Mesodermal cell (in vitro differentiated cells): ENCODE results near the gene ARID1B.

ENCODE experiments used
- H3K27ac ChIP-seq: 2 replicates; pipeline ENCODE4 v1.7.0; 2013; ENCODE audit warnings: mild to moderate bottlenecking, low read depth, low read length, moderate library complexity; ENCODE audit not compliant: severe bottlenecking
- H3K36me3 ChIP-seq: 2 replicates; pipeline ENCODE4 v1.7.1; 2013; ENCODE audit warnings: mild to moderate bottlenecking, low read length, moderate library complexity; ENCODE audit not compliant: control insufficient read depth, insufficient read depth
- H3K4me1 ChIP-seq: one replicate; pipeline ENCODE4 v1.7.1; 2013; ENCODE audit warnings: mild to moderate bottlenecking, low read length; ENCODE audit not compliant: insufficient read depth, control insufficient read depth, poor library complexity, severe bottlenecking
- H3K4me3 ChIP-seq: 2 replicates; pipeline ENCODE4 v1.7.0; 2013; ENCODE audit warnings: low read length, control low read depth, mild to moderate bottlenecking; ENCODE audit not compliant: insufficient read depth, poor library complexity, severe bottlenecking; ENCODE audit errors: extremely low read depth
- H3K9me3 ChIP-seq: 2 replicates; pipeline ENCODE4 v1.7.1; 2013; ENCODE audit warnings: mild to moderate bottlenecking, low read length, moderate library complexity; ENCODE audit not compliant: control insufficient read depth
- WGBS, 2 experiments: methylation state at CpG; one replicate each; pipeline ENCODE4 v1.1.5; 2013; ENCODE audit warnings: missing lambda C conversion rate in 2 of 2; ENCODE audit not compliant: insufficient coverage in 2 of 2; 5-methylcytosine and 5-hydroxymethylcytosine counted together

The ARID1B gene

GRCh38 chr6:156868385-156868784, 91.2 kb downstream of the ARID1B start:
- WGBS, 2 experiments, result 71 to 100% methylated on average over 1 to 2 of the region's 3 CpGs
- no peak overlapping the region for H3K4me3 ChIP-seq
- no peak overlapping the region for H3K27ac ChIP-seq
- peaks cover 15% of the 10 kb centered on the region for H3K4me1 ChIP-seq
- no peaks in the 10 kb centered on the region for H3K36me3 ChIP-seq
- H3K9me3 ChIP-seq, result no peaks in the 10 kb centered on the region

- Histone ChIP-seq H3K4me3 (no peak overlapping the region), H3K27ac (peak overlapping the region; percentile 89), H3K9me3 (no peaks in the 10 kb centered on the region), H3K36me3 (no peaks in the 10 kb centered on the region), H3K4me1 (peaks cover 15% of the 10 kb centered on the region)
- 17 to 27% methylated on average over 11 to 13 of the region's 13 CpGs for WGBS, 2 experiments
These were observed 92.8 kb downstream of the ARID1B start for GRCh38 chr6:156869980-156870398.

- no peaks in the 10 kb centered on the region for H3K9me3 ChIP-seq
- no peak overlapping the region for H3K4me3 ChIP-seq
- H3K27ac ChIP-seq, result no peak overlapping the region
- no peaks in the 10 kb centered on the region for H3K36me3 ChIP-seq
- H3K4me1 ChIP-seq, result peaks cover 15% of the 10 kb centered on the region
- WGBS, 2 experiments, result 87 to 88% methylated on average over 2 of the region's 5 CpGs
These were observed 93.9 kb downstream of the ARID1B start for GRCh38 chr6:156870924-156871539.

GRCh38 chr6:156872903-156873302, 95.7 kb downstream of the ARID1B start:
- no peaks in the 10 kb centered on the region for H3K36me3 ChIP-seq
- no peaks in the 10 kb centered on the region for H3K9me3 ChIP-seq
- 93 to 99% methylated on average over 5 of the region's 8 CpGs for WGBS, 2 experiments
- H3K4me1 ChIP-seq, result peaks cover 15% of the 10 kb centered on the region
- no peak overlapping the region for H3K4me3 ChIP-seq
- H3K27ac ChIP-seq, result no peak overlapping the region

- Histone ChIP-seq H3K4me3 (no peak overlapping the region), H3K9me3 (no peaks in the 10 kb centered on the region), H3K27ac (no peak overlapping the region), H3K4me1 (peaks cover 15% of the 10 kb centered on the region), H3K36me3 (peaks cover 6% of the 10 kb centered on the region)
- 90 to 92% methylated on average over 8 of the region's 10 CpGs for WGBS, 2 experiments
These were observed 96.6 kb downstream of the ARID1B start for GRCh38 chr6:156873654-156874380.

GRCh38 chr6:156875062-156875461, 97.9 kb downstream of the ARID1B start:
- H3K4me1 ChIP-seq, result peaks cover 16% of the 10 kb centered on the region
- peaks cover 6% of the 10 kb centered on the region for H3K36me3 ChIP-seq
- no CpG with 5 or more reads among the region's 2 CpGs for WGBS, 2 experiments
- H3K9me3 ChIP-seq, result no peaks in the 10 kb centered on the region
- H3K27ac ChIP-seq, result no peak overlapping the region
- H3K4me3 ChIP-seq, result no peak overlapping the region

- WGBS, 2 experiments, result 72 to 75% methylated on average over 8 to 10 of the region's 11 CpGs
- H3K27ac ChIP-seq, result no peak overlapping the region
These were observed 99.1 kb downstream of the ARID1B start for GRCh38 chr6:156876302-156876701.

GRCh38 chr6:156877126-156877863, 100.1 kb downstream of the ARID1B start:
- Histone ChIP-seq H3K4me1 (peaks cover 11% of the 10 kb centered on the region), H3K4me3 (no peak overlapping the region), H3K27ac (no peak overlapping the region), H3K36me3 (peaks cover 6% of the 10 kb centered on the region), H3K9me3 (no peaks in the 10 kb centered on the region)
- 97 to 98% methylated on average over 6 to 7 of the region's 10 CpGs for WGBS, 2 experiments

More at GRCh38 chr6:156876302-156876701, 99.1 kb downstream of the ARID1B start:
- Histone ChIP-seq H3K4me3 (no peak overlapping the region), H3K9me3 (no peaks in the 10 kb centered on the region), H3K36me3 (peaks cover 6% of the 10 kb centered on the region), H3K4me1 (peaks cover 11% of the 10 kb centered on the region)

GRCh38 chr6:156878681-156879080, 101.5 kb downstream of the ARID1B start:
- no peak overlapping the region for H3K4me3 ChIP-seq
- H3K4me1 ChIP-seq, result peaks cover 11% of the 10 kb centered on the region
- H3K9me3 ChIP-seq, result no peaks in the 10 kb centered on the region
- no peak overlapping the region for H3K27ac ChIP-seq
- H3K36me3 ChIP-seq, result peaks cover 6% of the 10 kb centered on the region
- WGBS, 2 experiments, result 90 to 97% methylated on average over 4 of the region's 4 CpGs

GRCh38 chr6:156879186-156879585, 102.0 kb downstream of the ARID1B start:
- no peak overlapping the region for H3K27ac ChIP-seq
- H3K4me3 ChIP-seq, result no peak overlapping the region
- peaks cover 11% of the 10 kb centered on the region for H3K4me1 ChIP-seq
- WGBS, 2 experiments, result 89 to 90% methylated on average over 2 to 3 of the region's 4 CpGs
- no peaks in the 10 kb centered on the region for H3K9me3 ChIP-seq
- peaks cover 6% of the 10 kb centered on the region for H3K36me3 ChIP-seq
